Neuronal stem cell (in vitro differentiated cells): ENCODE data around the gene ZSCAN18.

Source experiments
- DNase-seq: peaks from one replicate; pipeline ENCODE4 v3.0.0-alpha.2; 2013; ENCODE audit warnings: low spot score
- H2AFZ ChIP-seq: one replicate; pipeline ENCODE4 v1.6.1; 2013; ENCODE audit warnings: mild to moderate bottlenecking, low read length, inconsistent platforms
- H2AK5ac ChIP-seq: 2 replicates; pipeline ENCODE4 v1.6.1; 2013; ENCODE audit warnings: low read depth, mild to moderate bottlenecking, inconsistent platforms, low read length, moderate library complexity, mixed read lengths
- H2BK120ac ChIP-seq: 2 replicates; pipeline ENCODE4 v1.6.1; 2013; ENCODE audit warnings: low read depth, mild to moderate bottlenecking, inconsistent platforms, low read length, moderate library complexity, mixed read lengths
- H2BK12ac ChIP-seq: one replicate; pipeline ENCODE4 v1.6.1; 2013; ENCODE audit warnings: low read length, inconsistent platforms
- H2BK15ac ChIP-seq: 2 replicates; pipeline ENCODE4 v1.6.1; 2013; ENCODE audit warnings: mild to moderate bottlenecking, low read length, inconsistent platforms, mixed read lengths
- H2BK5ac ChIP-seq: one replicate; pipeline ENCODE4 v1.6.1; 2013; ENCODE audit warnings: inconsistent platforms, mild to moderate bottlenecking, low read length, moderate library complexity
- H3K14ac ChIP-seq: one replicate; pipeline ENCODE4 v1.6.1; 2013; ENCODE audit warnings: low read length, inconsistent platforms
- H3K18ac ChIP-seq: 2 replicates; pipeline ENCODE4 v1.6.1; 2013; ENCODE audit warnings: low read length, inconsistent platforms
- H3K23ac ChIP-seq: 2 replicates; pipeline ENCODE4 v1.6.1; 2013; ENCODE audit warnings: low read depth, mild to moderate bottlenecking, mixed read lengths, low read length, inconsistent platforms; ENCODE audit not compliant: poor library complexity
- H3K27ac ChIP-seq: replicated peaks from 3 replicates; pipeline ENCODE4 v1.5.1; 2013; ENCODE audit warnings: low read length, inconsistent platforms
- H3K27me3 ChIP-seq, 3 experiments: 2 replicates each; pipeline ENCODE4 v1.6.1; 2013; ENCODE audit warnings: low read length in 3 of 3, mild to moderate bottlenecking in 2 of 3, inconsistent platforms in 1 of 3, low read depth in 1 of 3, mixed read lengths in 1 of 3, moderate library complexity in 1 of 3; ENCODE audit not compliant: control insufficient read depth in 3 of 3, insufficient read depth in 3 of 3
- H3K36me3 ChIP-seq, 2 donors: replicated peaks in 1 of 2; 2 replicates each; pipeline ENCODE4 v1.6.1; 2013; ENCODE audit warnings: low read length in 2 of 2; ENCODE audit not compliant: control insufficient read depth in 2 of 2, insufficient read depth in 2 of 2
- H3K4ac ChIP-seq: 2 replicates; pipeline ENCODE4 v1.6.1; 2013; ENCODE audit warnings: inconsistent platforms, mild to moderate bottlenecking, low read length, moderate library complexity
- H3K4me1 ChIP-seq, 2 donors: 1 replicate in 1 of 2; 2 replicates in 1 of 2; pipeline ENCODE4 v1.6.1; 2013; ENCODE audit warnings: low read length in 2 of 2, low read depth in 1 of 2; ENCODE audit not compliant: control insufficient read depth in 2 of 2, insufficient read depth in 1 of 2
- H3K4me2 ChIP-seq: one replicate; pipeline ENCODE4 v1.6.1; 2013; ENCODE audit warnings: mild to moderate bottlenecking, low read length, inconsistent platforms; ENCODE audit not compliant: insufficient read depth, poor library complexity, severe bottlenecking
- H3K4me3 ChIP-seq, 2 donors: 2 replicates each; pipeline ENCODE4 v1.5.1; 2013; ENCODE audit warnings: low read length in 2 of 2, mild to moderate bottlenecking in 2 of 2, inconsistent platforms in 1 of 2, moderate library complexity in 1 of 2
- H3K79me1 ChIP-seq: one replicate; pipeline ENCODE4 v1.6.1; 2013; ENCODE audit warnings: low read depth, mild to moderate bottlenecking, inconsistent platforms, low read length, moderate library complexity
- H3K9ac ChIP-seq: one replicate; pipeline ENCODE4 v1.6.1; 2013; ENCODE audit warnings: mild to moderate bottlenecking, low read depth, low read length, inconsistent platforms; ENCODE audit not compliant: poor library complexity
- H3K9me3 ChIP-seq, 2 donors: replicated peaks in 1 of 2; 2 replicates each; pipeline versions ENCODE3 to v1.6.1; 2013; ENCODE audit warnings: low read length in 2 of 2, mild to moderate bottlenecking in 2 of 2, inconsistent platforms in 1 of 2, low read depth in 1 of 2, mixed read lengths in 1 of 2, moderate library complexity in 1 of 2; ENCODE audit not compliant: control insufficient read depth in 2 of 2, insufficient read depth in 1 of 2
- H4K8ac ChIP-seq: one replicate; pipeline ENCODE4 v1.6.1; 2013; ENCODE audit warnings: low read depth, mild to moderate bottlenecking, inconsistent platforms, low read length, moderate library complexity
- H4K91ac ChIP-seq: one replicate; pipeline ENCODE4 v1.6.1; 2013; ENCODE audit warnings: low read length, low read depth, mild to moderate bottlenecking, inconsistent platforms; ENCODE audit not compliant: poor library complexity
- WGBS, 2 donors: extraction: QIAGEN DNeasy Blood & Tissue Kit; methylation state at CpG; one replicate each; pipeline ENCODE4 v1.1.7; 2013; ENCODE audit warnings: missing lambda C conversion rate in 2 of 2, mixed read lengths in 1 of 2; ENCODE audit not compliant: insufficient read length in 2 of 2, insufficient replicate concordance in 1 of 2; ENCODE audit errors: extremely low coverage in 2 of 2; 5-methylcytosine and 5-hydroxymethylcytosine counted together

Gene ZSCAN18

DNA sequence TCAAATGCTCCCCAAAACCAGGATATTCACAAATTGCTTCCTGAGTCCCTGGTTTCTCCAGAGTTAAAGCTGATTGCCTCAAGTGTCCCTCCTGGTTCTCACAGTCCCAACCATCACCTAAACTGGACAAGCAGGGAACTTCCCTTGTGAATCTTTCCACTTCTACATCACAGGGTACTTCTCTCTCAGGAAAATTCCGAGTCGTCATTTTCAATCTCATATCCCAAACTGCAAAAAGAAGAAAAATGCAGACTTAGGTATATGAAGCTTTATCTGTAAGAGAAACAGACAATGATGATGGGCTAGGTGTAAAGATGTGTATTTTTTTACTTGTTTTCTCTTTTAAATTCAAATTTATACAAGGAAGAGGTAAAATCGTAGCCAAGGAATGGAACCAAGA, 31.3 kb upstream of the ZSCAN18 start:
- Histone ChIP-seq H4K8ac (no peak overlapping the region), H3K9ac (no peak overlapping the region), H3K4ac (no peak overlapping the region), H3K36me3 (peaks cover 41 to 78% of the 10 kb centered on the region in 2 donors), H2AK5ac (no peak overlapping the region), H3K4me2 (no peak overlapping the region), H2BK120ac (no peak overlapping the region), H3K23ac (no peak overlapping the region), H3K27ac (no peak overlapping the region), H3K4me3 (no peak overlapping the region), H3K18ac (no peak overlapping the region), H2BK12ac (no peak overlapping the region), H4K91ac (no peak overlapping the region), H3K27me3 (peaks cover 0 to 2% (median 0%) of the 10 kb centered on the region in 3 experiments), H2AFZ (no peak overlapping the region), H2BK15ac (no peak overlapping the region), H3K9me3 (peaks cover 70 to 96% of the 10 kb centered on the region in 2 donors), H2BK5ac (no peak overlapping the region), H3K79me1 (no peaks in the 10 kb centered on the region), H3K14ac (no peak overlapping the region), H3K4me1 (no peaks in the 10 kb centered on the region)
- no peak for DNase-seq
- WGBS, 2 donors = no CpG with 5 or more reads among the region's 3 CpGs

GRCh38 chr19:58128041-58128685, 30.1 kb upstream of the ZSCAN18 start:
- Histone ChIP-seq H2BK5ac (no peak overlapping the region), H2AFZ (no peak overlapping the region), H3K4me2 (no peak overlapping the region), H2BK15ac (no peak overlapping the region), H3K27ac (no peak overlapping the region), H2BK120ac (no peak overlapping the region), H4K8ac (no peak overlapping the region), H4K91ac (no peak overlapping the region), H3K18ac (no peak overlapping the region), H2BK12ac (no peak overlapping the region), H3K4me3 (no peak overlapping the region), H3K4ac (no peak overlapping the region), H3K4me1 (no peaks in the 10 kb centered on the region), H3K27me3 (peaks cover 0 to 2% (median 0%) of the 10 kb centered on the region in 3 experiments), H2AK5ac (no peak overlapping the region), H3K23ac (no peak overlapping the region), H3K9ac (no peak overlapping the region), H3K14ac (no peak overlapping the region), H3K9me3 (peaks cover 69 to 96% of the 10 kb centered on the region in 2 donors), H3K79me1 (no peaks in the 10 kb centered on the region), H3K36me3 (peaks cover 37 to 67% of the 10 kb centered on the region in 2 donors)
- no CpG with 5 or more reads among the region's 12 CpGs for WGBS, 2 donors
- no peak for DNase-seq

DNA sequence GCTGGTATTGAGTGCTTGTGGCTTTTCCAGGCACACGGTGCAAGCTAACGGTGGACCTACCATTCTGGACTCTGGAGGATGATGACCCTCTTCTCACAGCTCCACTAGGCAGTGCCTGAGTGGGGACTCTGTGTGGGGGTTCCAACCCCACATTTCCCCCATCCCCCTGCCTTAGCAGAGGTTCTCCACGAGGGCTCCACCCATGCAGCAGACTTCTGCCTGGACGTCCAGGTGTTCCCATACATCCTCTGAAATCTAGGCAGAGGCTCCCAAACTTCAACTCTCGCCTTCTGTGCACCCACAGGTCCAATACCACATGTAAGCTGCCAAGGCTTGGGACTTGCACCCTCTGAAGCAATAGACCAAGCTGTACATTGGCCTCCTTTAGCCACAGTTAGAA, 25.3 kb upstream of the ZSCAN18 start:
- peaks cover 71 to 93% of the 10 kb centered on the region in 2 donors for H3K9me3 ChIP-seq
- peaks cover 14 to 24% of the 10 kb centered on the region in 2 donors for H3K36me3 ChIP-seq

GRCh38 chr19:58118979-58119733, 21.1 kb upstream of the ZSCAN18 start:
- Histone ChIP-seq H3K18ac (no peak overlapping the region), H3K9me3 (peaks cover 57 to 74% of the 10 kb centered on the region in 2 donors), H3K4me1 (no peaks in the 10 kb centered on the region), H3K23ac (no peak overlapping the region), H3K79me1 (no peaks in the 10 kb centered on the region), H3K4me3 (no peak overlapping the region), H3K27me3 (peaks cover 0 to 2% (median 0%) of the 10 kb centered on the region in 3 experiments), H3K4me2 (no peak overlapping the region), H3K36me3 (no peaks in the 10 kb centered on the region), H2BK120ac (no peak overlapping the region), H3K14ac (no peak overlapping the region), H2AK5ac (no peak overlapping the region), H3K4ac (no peak overlapping the region), H2BK5ac (no peak overlapping the region), H4K8ac (no peak overlapping the region), H2BK15ac (no peak overlapping the region), H2AFZ (no peak overlapping the region), H3K9ac (no peak overlapping the region), H3K27ac (no peak overlapping the region), H2BK12ac (no peak overlapping the region), H4K91ac (no peak overlapping the region)
- no peak for DNase-seq
- no CpG with 5 or more reads among the region's 5 CpGs for WGBS, 2 donors

More for the DNA sequence above, 25.3 kb upstream of the ZSCAN18 start:
- H3K9ac ChIP-seq = no peak overlapping the region
- no peak overlapping the region for H4K8ac ChIP-seq
- no peak overlapping the region for H2AK5ac ChIP-seq
- H3K79me1 ChIP-seq = no peaks in the 10 kb centered on the region
- no peak overlapping the region for H3K23ac ChIP-seq
- no peaks in the 10 kb centered on the region for H3K4me1 ChIP-seq
- no peak overlapping the region for H3K4me2 ChIP-seq
- H3K4me3 ChIP-seq = peak overlapping the region in 1 of 2 donors; percentile 46
- H3K14ac ChIP-seq = no peak overlapping the region
- peaks cover 0 to 2% (median 0%) of the 10 kb centered on the region in 3 experiments for H3K27me3 ChIP-seq
- no peak overlapping the region for H2BK120ac ChIP-seq
- no peak for DNase-seq
- no peak overlapping the region for H2BK5ac ChIP-seq
- no peak overlapping the region for H2BK12ac ChIP-seq
- H3K27ac ChIP-seq = no peak overlapping the region
- no CpG with 5 or more reads among the region's 5 CpGs for WGBS, 2 donors
- no peak overlapping the region for H2AFZ ChIP-seq
- no peak overlapping the region for H3K4ac ChIP-seq
- no peak overlapping the region for H3K18ac ChIP-seq
- no peak overlapping the region for H2BK15ac ChIP-seq
- H4K91ac ChIP-seq = no peak overlapping the region
